K562 (cell line): ENCODE results near the gene CDH12. TPM values are rescaled to one million over a fixed set of nuclear protein-coding genes. Genes with fewer than 3 reads are reported as not detected.

Experiments
- ATAC-seq: fragments of 200-7000 bp; cut with Tn5 transposase; 3 replicates; pipeline ENCODE4 v1.9.1; 2020; ENCODE audit warnings: moderate library complexity
- BruUV-seq: library from RNA; stranded (reverse); fragments of 400-500 nt; replicated peaks from 2 replicates; lab custom pipeline; 2021; lab: Mats Ljungman, UMichigan
- CTCF ChIA-PET: fragments of 300-600 bp; formaldehyde crosslinking; extraction: SDS; loops from one replicate; lab custom pipeline; 2021; ENCODE audit warnings: low intra/inter-chr PET ratio; lab: Yijun Ruan, JAX
- POLR2A ChIA-PET: fragments of 300-600, 350-650 bp; sonication (Branson Sonifier 250); formaldehyde crosslinking; extraction: SDS; loops from one replicate; lab custom pipeline; 2021; ENCODE audit warnings: antibody characterized with exemption, inconsistent platforms; lab: Yijun Ruan, JAX
- DNase-seq, 4 experiments: peaks; one replicate each; pipeline versions ENCODE4 v3.0.0 to v3.0.0-alpha.2; 2011 to 2018; ENCODE audit warnings: low spot score in 3 of 4, mixed read lengths in 3 of 4; ENCODE audit errors: extremely low read depth in 1 of 4
- FAIRE-seq: peaks from 2 replicates; lab custom pipeline; 2011; peaks lifted over from hg19 to GRCh38; lab: Jason Lieb, UNC
- H2AFZ ChIP-seq: 2 replicates; pipeline ENCODE4 v1.6.0; 2011; ENCODE audit warnings: low read depth, low read length, control low read depth, inconsistent platforms
- H3K27ac ChIP-seq: fragments of 200-600 bp; 3 replicates; pipeline ENCODE4 v1.8.0; 2011; ENCODE audit warnings: low read depth, mild to moderate bottlenecking, control low read depth, inconsistent platforms, low read length, moderate library complexity, mixed read lengths; ENCODE audit errors: extremely low read depth
- H3K27me3 ChIP-seq, 2 experiments: fragments of 300-600 bp in 1 of 2; 2 replicates in 1 of 2; 3 replicates in 1 of 2; pipeline versions ENCODE4 v1.6.0 to v1.8.0; 2011; ENCODE audit warnings: inconsistent platforms in 2 of 2, low read length in 2 of 2, mild to moderate bottlenecking in 1 of 2, mixed read lengths in 1 of 2, moderate library complexity in 1 of 2; ENCODE audit not compliant: control insufficient read depth in 2 of 2, insufficient read depth in 2 of 2
- H3K36me3 ChIP-seq: fragments of 300-600 bp; 3 replicates; pipeline ENCODE4 v1.8.0; 2011; ENCODE audit warnings: mild to moderate bottlenecking, low read length, inconsistent platforms; ENCODE audit not compliant: control insufficient read depth, insufficient read depth
- H3K4me1 ChIP-seq, 2 experiments: fragments of 200-600 bp in 1 of 2; replicated peaks in 1 of 2; 2 replicates in 1 of 2; 3 replicates in 1 of 2; pipeline versions ENCODE4 v1.5.1 to v1.8.0; 2011; ENCODE audit warnings: inconsistent platforms in 2 of 2, low read length in 2 of 2, mild to moderate bottlenecking in 1 of 2, mixed read lengths in 1 of 2, moderate library complexity in 1 of 2; ENCODE audit not compliant: control insufficient read depth in 2 of 2, insufficient read depth in 2 of 2
- H3K4me2 ChIP-seq: 2 replicates; pipeline ENCODE4 v1.6.1; 2011; ENCODE audit warnings: low read length, control low read depth, inconsistent platforms, mixed read lengths; ENCODE audit not compliant: insufficient read depth
- H3K4me3 ChIP-seq: fragments of 200-600 bp; sonication (generic), shearing (Covaris generic); 2 replicates; pipeline ENCODE4 v1.5.1; 2016; ENCODE audit warnings: control low read depth, inconsistent platforms
- H3K79me2 ChIP-seq: fragments of 200-600 bp; 3 replicates; pipeline ENCODE4 v1.8.0; 2011; ENCODE audit warnings: low read length, inconsistent platforms; ENCODE audit not compliant: control insufficient read depth, insufficient read depth
- H3K9ac ChIP-seq, 2 experiments: 2 replicates each; pipeline versions ENCODE4 v1.6.0 to v1.6.1; 2011; ENCODE audit warnings: low read depth in 2 of 2, low read length in 2 of 2, control low read depth in 1 of 2, inconsistent platforms in 1 of 2, mild to moderate bottlenecking in 1 of 2, mixed read lengths in 1 of 2; ENCODE audit not compliant: insufficient read depth in 1 of 2
- H3K9me1 ChIP-seq: one replicate; pipeline ENCODE4 v1.6.0; 2011; ENCODE audit warnings: inconsistent platforms, mild to moderate bottlenecking, low read length, moderate library complexity; ENCODE audit not compliant: control insufficient read depth, insufficient read depth
- H3K9me3 ChIP-seq: replicated peaks from 2 replicates; pipeline ENCODE4 v1.5.1; 2011; ENCODE audit warnings: low read depth, low read length, inconsistent platforms; ENCODE audit not compliant: control insufficient read depth, insufficient read depth
- H4K20me1 ChIP-seq: replicated peaks from 2 replicates; pipeline ENCODE4 v1.6.1; 2011; ENCODE audit warnings: low read length, inconsistent platforms, mixed read lengths; ENCODE audit not compliant: control insufficient read depth, insufficient read depth
- ETV1 ChIP-seq: fragments of 450-650 bp; conservative IDR thresholded peaks from 2 replicates; pipeline ENCODE4 v1.6.1; 2016; ENCODE audit warnings: missing genetic modification characterization, control low read depth, low read depth, missing compliant biosample characterization
- MAFG ChIP-seq: fragments of 450-650 bp; conservative IDR thresholded peaks from 2 replicates; pipeline ENCODE4 v1.6.1; 2016; ENCODE audit warnings: missing genetic modification characterization, missing compliant biosample characterization
- MTA1 ChIP-seq: fragments of 450-650 bp; IDR thresholded peaks from 2 replicates; pipeline ENCODE4 v1.6.1; 2017; ENCODE audit warnings: borderline replicate concordance
- POLR3A ChIP-seq: IDR thresholded peaks from 2 replicates; pipeline ENCODE4 v1.6.1; 2011; ENCODE audit warnings: borderline replicate concordance, mild to moderate bottlenecking, moderate library complexity; ENCODE audit not compliant: insufficient read length, insufficient read depth; ENCODE audit errors: extremely low read depth
- RBM25 ChIP-seq: fragments of 200-400 bp; formaldehyde crosslinking; IDR thresholded peaks from 2 replicates; pipeline ENCODE4 v1.6.1; 2018; ENCODE audit warnings: low read length, low read depth, moderate library complexity; ENCODE audit not compliant: severe bottlenecking
- SETDB1 ChIP-seq: IDR thresholded peaks from one replicate; pipeline ENCODE4 v1.6.1; 2012; ENCODE audit warnings: low read length, control low read depth, inconsistent platforms
- SMARCB1 ChIP-seq: IDR thresholded peaks from 2 replicates; pipeline ENCODE4 v1.6.1; 2011; ENCODE audit warnings: improper control_type of control experiment, low read depth; ENCODE audit not compliant: insufficient read length
- THAP12 ChIP-seq: fragments of 250-450 bp; sonication (Bioruptor Pico); IDR thresholded peaks from 2 replicates; pipeline ENCODE4 v1.9.0; 2021; ENCODE audit warnings: mild to moderate bottlenecking, inconsistent platforms
- ZFP91 ChIP-seq: sonication (generic); formaldehyde crosslinking; IDR thresholded peaks from 2 replicates; pipeline ENCODE4 v1.8.0; 2022; ENCODE audit warnings: mild to moderate bottlenecking, missing genetic modification reagents
- ZNF696 ChIP-seq: fragments of 250-450 bp; sonication (Bioruptor Pico); conservative IDR thresholded peaks from 2 replicates; pipeline ENCODE4 v1.4.0; 2020; ENCODE audit warnings: mild to moderate bottlenecking, moderate library complexity
- WGBS: fragments of 100-300 bp; shearing (Covaris generic); methylation state at CpG from one replicate; pipeline ENCODE4 v1.1.6; 2016; ENCODE audit warnings: low coverage, mixed read lengths; ENCODE audit not compliant: insufficient coverage; ENCODE audit errors: missing lambda C conversion rate; 5-methylcytosine and 5-hydroxymethylcytosine counted together
- in situ Hi-C: fragments of 300-500 bp; cut with MboI; formaldehyde crosslinking; loops from 4 replicates; pipeline ENCODE4 v1.15.0; 2018; ENCODE audit warnings: inconsistent platforms, mixed read lengths
- intact Hi-C: fragments of 100-400 bp; cut with micrococcal nuclease; formaldehyde crosslinking; loops from 2 replicates; pipeline ENCODE4 v1.14.2; 2022
- polyA plus RNA-seq, 8 experiments: library from polyadenylated mRNA; depleted of rRNA in 4 of 8; stranded (reverse) in 5 of 8; unstranded in 3 of 8; fragments of >200 nt; fragmentation: Nextera tagmentation in 2 of 8; fragmentation: Illumina TruSeq in 1 of 8; extraction: Ambion mirVana in 2 of 8; extraction: Trizol in 1 of 8; gene quantifications; 2 replicates each; pipeline versions ENCODE4 v1.2.1 to v1.2.3, GENCODE V29; 2011 to 2014; ENCODE audit warnings: inconsistent platforms in 1 of 8, missing spikeins in 1 of 8
- total RNA-seq, 7 experiments: library from RNA; depleted of rRNA in 6 of 7; stranded (reverse); fragments of >200 nt in 6 of 7; fragmentation: Illumina TruSeq in 2 of 7; extraction: Trizol in 2 of 7; gene quantifications; 2 replicates each; pipeline versions ENCODE4 v1.2.1 to v1.2.3, GENCODE V29; 2011 to 2021; ENCODE audit warnings: low replicate concordance in 1 of 7
- TF ChIP-seq, protein P1 (sequence below): fragments of 250-450 bp; sonication (Bioruptor Pico); IDR thresholded peaks from 2 replicates; pipeline ENCODE4 v1.4.0; 2020

CDH12 gene
- total and polyA plus RNA-seq, 9 of the 15 experiments (the other 6 are each of a cell fraction or from before 2014, with no cell fraction given) = 0.03 to 1.7 (median 0.37) TPM

DNA sequence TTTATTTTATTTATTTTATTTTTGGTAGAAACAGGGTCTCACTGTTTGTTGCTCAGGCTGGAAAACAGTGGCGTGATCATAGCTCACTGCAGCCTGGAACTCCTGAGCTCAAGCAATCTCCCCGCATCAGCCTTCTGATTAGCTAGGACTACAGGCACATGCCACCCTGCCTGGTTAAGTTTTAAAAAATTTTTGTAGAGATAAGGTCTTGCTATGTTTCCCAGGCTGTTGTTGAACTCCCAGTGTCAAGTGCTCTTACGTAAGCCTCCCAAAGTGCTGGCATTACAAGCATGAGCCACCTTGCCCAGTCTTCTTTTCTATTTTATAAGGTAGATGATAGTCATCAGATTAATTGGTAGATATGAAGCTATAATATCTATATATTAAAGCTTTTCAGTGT lies 382.7 kb downstream of the CDH12 start:
- TF ChIP-seq RBM25 (no peak), ZNF696 (CRISPR knock-in tag) (no peak), SMARCB1 (no peak), THAP12 (CRISPR knock-in tag) (no peak), ZFP91 (CRISPR knock-in tag) (no peak), ETV1 (no peak), MAFG (tag) (no peak), MTA1 (no peak), POLR3A (no peak), SETDB1 (no peak)
- TF ChIP-seq, protein P1, sequence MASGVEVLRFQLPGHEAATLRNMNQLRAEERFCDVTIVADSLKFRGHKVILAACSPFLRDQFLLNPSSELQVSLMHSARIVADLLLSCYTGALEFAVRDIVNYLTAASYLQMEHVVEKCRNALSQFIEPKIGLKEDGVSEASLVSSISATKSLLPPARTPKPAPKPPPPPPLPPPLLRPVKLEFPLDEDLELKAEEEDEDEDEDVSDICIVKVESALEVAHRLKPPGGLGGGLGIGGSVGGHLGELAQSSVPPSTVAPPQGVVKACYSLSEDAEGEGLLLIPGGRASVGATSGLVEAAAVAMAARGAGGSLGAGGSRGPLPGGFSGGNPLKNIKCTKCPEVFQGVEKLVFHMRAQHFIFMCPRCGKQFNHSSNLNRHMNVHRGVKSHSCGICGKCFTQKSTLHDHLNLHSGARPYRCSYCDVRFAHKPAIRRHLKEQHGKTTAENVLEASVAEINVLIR = no peak
- H3K9ac ChIP-seq = no peak overlapping the region
- H3K4me1 ChIP-seq = no peaks in the 10 kb centered on the region
- no peaks in the 10 kb centered on the region for H3K9me3 ChIP-seq
- 4% methylated on average over 3 of the region's 3 CpGs for WGBS
- no peaks in the 10 kb centered on the region for H3K36me3 ChIP-seq
- no peaks in the 10 kb centered on the region for H3K9me1 ChIP-seq
- BruUV-seq = no TSS peak
- no peaks in the 10 kb centered on the region for H3K79me2 ChIP-seq
- H3K4me2 ChIP-seq = no peak overlapping the region
- no peak overlapping the region for H3K4me3 ChIP-seq
- CTCF ChIA-PET = no interaction called here
- H2AFZ ChIP-seq = no peak overlapping the region
- no peaks in the 10 kb centered on the region for H4K20me1 ChIP-seq
- no peak overlapping the region for H3K27ac ChIP-seq
- intact Hi-C loops (no loop called here), in situ Hi-C loops (no loop called here)
- DNase-seq (no peak), ATAC-seq (no peak), FAIRE-seq (no peak)
- POLR2A ChIA-PET = no interaction called here
- H3K27me3 ChIP-seq = no peaks in the 10 kb centered on the region
